BJ (cell line): ENCODE results near the gene CYP46A1. TPM values are rescaled to one million over a fixed set of nuclear protein-coding genes. Genes with fewer than 3 reads are reported as not detected.

Source experiments
- CTCF ChIA-PET: fragments of 350-600 bp; formaldehyde crosslinking; extraction: SDS; loops from one replicate; lab custom pipeline; 2021; ENCODE audit warnings: antibody characterized with exemption, inconsistent platforms; lab: Yijun Ruan, JAX
- POLR2A ChIA-PET: fragments of 300-600 bp; sonication (Branson Sonifier 250); formaldehyde crosslinking; extraction: SDS; loops from one replicate; lab custom pipeline; 2021; ENCODE audit warnings: antibody characterized with exemption; lab: Charles Lee
- DNase-seq: peaks from one replicate; pipeline ENCODE4 v3.0.0-alpha.2; 2011; ENCODE audit warnings: low read depth
- H3K27me3 ChIP-seq: 2 replicates; pipeline ENCODE4 v1.6.0; 2011; ENCODE audit warnings: low read length; ENCODE audit not compliant: control insufficient read depth, insufficient read depth
- H3K36me3 ChIP-seq: 2 replicates; pipeline ENCODE4 v1.5.1; 2011; ENCODE audit warnings: low read length; ENCODE audit not compliant: control insufficient read depth, insufficient read depth
- H3K4me3 ChIP-seq: 2 replicates; pipeline ENCODE4 v1.5.1; 2011; ENCODE audit warnings: low read depth, mild to moderate bottlenecking, control low read depth, low read length
- CTCF ChIP-seq: IDR thresholded peaks from 2 replicates; pipeline ENCODE4 v1.5.1; 2011; ENCODE audit warnings: low read depth, mild to moderate bottlenecking, control low read depth, inconsistent platforms, low read length, moderate library complexity; ENCODE audit not compliant: insufficient read depth
- polyA plus RNA-seq: library from polyadenylated mRNA; depleted of rRNA; stranded (reverse); fragments of >200 nt; gene quantifications from 2 replicates; pipeline ENCODE4 v1.2.3, GENCODE V29; 2011

Gene CYP46A1
- polyA plus RNA-seq, 1 experiment: 0.06 TPM

DNA sequence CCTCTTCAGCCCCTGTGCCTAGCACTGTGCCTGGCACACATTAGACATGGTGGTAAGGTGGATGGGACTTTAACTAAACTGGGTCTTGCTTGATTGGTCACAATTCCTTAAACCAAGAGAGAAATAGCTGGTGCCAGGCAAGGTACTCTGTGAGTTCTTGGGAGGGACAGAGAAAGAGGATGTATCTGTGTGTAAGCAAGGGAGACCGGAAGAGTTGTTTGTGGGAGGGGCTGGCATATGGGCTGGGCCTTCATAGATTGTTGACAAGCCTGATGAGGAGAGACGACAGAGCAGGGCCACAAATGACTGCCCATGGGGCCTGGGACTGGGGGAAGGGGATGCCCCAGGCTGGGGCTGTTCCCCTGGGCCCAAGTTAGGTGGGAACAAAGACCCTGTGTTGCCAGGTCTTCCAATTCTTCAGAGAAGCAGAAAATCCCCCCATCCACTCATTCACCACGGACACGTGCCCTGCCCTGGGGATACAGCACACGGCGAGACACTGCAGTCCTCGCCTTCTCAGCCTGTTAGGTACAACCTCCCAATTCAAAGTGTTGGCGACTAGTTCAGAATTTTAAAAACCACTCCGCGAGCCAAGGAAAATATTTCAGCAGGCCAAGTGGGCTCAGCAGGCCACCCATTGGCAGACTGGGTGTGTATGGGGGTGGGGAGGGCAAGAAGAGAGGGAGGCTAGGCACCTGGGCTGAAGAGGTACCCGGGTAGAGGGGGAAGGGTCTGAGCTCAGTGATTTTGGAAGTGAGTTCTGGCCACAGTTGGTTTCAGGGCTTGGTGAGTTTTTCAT is 11.4 kb upstream of the CYP46A1 start:
- no peaks in the 10 kb centered on the region; the same call in 1 of the 2 replicates for H3K27me3 ChIP-seq
- H3K36me3 ChIP-seq: no peaks in the 10 kb centered on the region
- H3K4me3 ChIP-seq: no peak overlapping the region
- ChIA-PET POLR2A (no interaction called here), CTCF (interaction anchor here (1.2 kb wide), 1 partner anchor 153 kb away, joined by 3 read pairs; no protein-coding TSS in a partner anchor)
- no peak for DNase-seq
- TF ChIP-seq CTCF: no peak

- no peak overlapping the region for H3K4me3 ChIP-seq
- no peak for TF ChIP-seq CTCF
- ChIA-PET POLR2A (no interaction called here), CTCF (interaction anchor here (1.0 kb wide), 1 partner anchor 9 kb away, joined by 3 read pairs; no protein-coding TSS in a partner anchor)
- H3K36me3 ChIP-seq: no peaks in the 10 kb centered on the region
- H3K27me3 ChIP-seq: no peaks in the 10 kb centered on the region; the same call in 1 of the 2 replicates
- no peak for DNase-seq
These were observed 10.6 kb upstream of the CYP46A1 start for GRCh38 chr14:99673305-99674063.

GRCh38 chr14:99674064-99674650 is 9.9 kb upstream of the CYP46A1 start:
- no peaks in the 10 kb centered on the region; the same call in 1 of the 2 replicates for H3K27me3 ChIP-seq
- no peak for DNase-seq
- H3K36me3 ChIP-seq: no peaks in the 10 kb centered on the region
- no peak overlapping the region for H3K4me3 ChIP-seq
- TF ChIP-seq CTCF: no peak
- ChIA-PET POLR2A (interaction anchor here (1.0 kb wide), 1 partner anchor 10 kb away, joined by 11 read pairs; the partner anchor contains the start of gene CYP46A1), CTCF (interaction anchor here (1.0 kb wide), 1 partner anchor 8 kb away, joined by 3 read pairs; no protein-coding TSS in a partner anchor)

GRCh38 chr14:99674776-99675381 is 9.2 kb upstream of the CYP46A1 start:
- H3K4me3 ChIP-seq: no peak overlapping the region
- no peaks in the 10 kb centered on the region; the same call in 1 of the 2 replicates for H3K27me3 ChIP-seq
- ChIA-PET POLR2A (interaction anchor here (1.0 kb wide), 1 partner anchor 9 kb away, joined by 11 read pairs; the partner anchor contains the start of gene CYP46A1), CTCF (no interaction called here)
- H3K36me3 ChIP-seq: no peaks in the 10 kb centered on the region
- no peak for TF ChIP-seq CTCF
- no peak for DNase-seq
